ENCODE data around the gene ERC2. TPM values are rescaled to one million over a fixed set of nuclear protein-coding genes. Genes with fewer than 3 reads are reported as not detected.

The ERC2 gene
- polyA plus RNA-seq, 3 donors: not detected

DNA sequence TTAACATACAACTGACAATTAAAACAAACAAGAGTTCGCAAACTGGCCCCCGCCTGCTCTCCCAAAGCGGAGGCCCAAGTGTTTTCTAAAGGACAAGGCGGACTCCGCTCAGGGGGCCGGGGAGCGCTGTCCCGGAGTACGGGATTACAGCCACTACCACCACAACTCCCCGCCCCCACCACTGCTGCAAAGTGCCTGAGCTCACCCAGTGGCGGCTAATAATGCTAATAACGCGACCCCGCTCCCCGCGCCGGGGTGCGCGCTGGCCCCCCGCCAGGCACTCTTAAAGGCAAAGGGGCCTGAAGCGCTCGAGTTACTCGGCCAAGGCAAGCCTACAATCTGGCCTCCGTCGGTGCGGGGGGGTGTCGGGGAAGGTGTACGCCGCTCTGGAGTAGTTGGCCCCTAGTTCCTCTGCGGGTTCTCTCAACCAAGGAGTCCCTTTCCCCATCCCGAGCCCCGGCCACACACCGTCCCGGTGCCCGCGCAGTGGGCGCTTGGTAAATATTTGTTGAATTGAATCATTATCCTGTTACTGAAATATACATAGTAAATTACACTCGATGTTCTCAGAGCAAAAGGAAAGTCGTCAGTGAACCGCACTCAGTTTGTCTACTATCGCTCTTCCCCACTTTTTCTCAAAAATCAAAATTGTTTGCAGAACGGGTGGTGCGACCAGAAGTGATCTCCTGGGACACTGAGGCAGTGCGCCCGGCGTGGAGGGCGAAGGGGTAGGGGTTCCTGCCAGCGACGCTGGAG lies 982.0 kb downstream of the ERC2 start:
- 3% methylated on average over 28 of the region's 49 CpGs for WGBS (ENCODE audit: insufficient coverage)
- no peak for DNase-seq
- TF ChIP-seq, protein P1, sequence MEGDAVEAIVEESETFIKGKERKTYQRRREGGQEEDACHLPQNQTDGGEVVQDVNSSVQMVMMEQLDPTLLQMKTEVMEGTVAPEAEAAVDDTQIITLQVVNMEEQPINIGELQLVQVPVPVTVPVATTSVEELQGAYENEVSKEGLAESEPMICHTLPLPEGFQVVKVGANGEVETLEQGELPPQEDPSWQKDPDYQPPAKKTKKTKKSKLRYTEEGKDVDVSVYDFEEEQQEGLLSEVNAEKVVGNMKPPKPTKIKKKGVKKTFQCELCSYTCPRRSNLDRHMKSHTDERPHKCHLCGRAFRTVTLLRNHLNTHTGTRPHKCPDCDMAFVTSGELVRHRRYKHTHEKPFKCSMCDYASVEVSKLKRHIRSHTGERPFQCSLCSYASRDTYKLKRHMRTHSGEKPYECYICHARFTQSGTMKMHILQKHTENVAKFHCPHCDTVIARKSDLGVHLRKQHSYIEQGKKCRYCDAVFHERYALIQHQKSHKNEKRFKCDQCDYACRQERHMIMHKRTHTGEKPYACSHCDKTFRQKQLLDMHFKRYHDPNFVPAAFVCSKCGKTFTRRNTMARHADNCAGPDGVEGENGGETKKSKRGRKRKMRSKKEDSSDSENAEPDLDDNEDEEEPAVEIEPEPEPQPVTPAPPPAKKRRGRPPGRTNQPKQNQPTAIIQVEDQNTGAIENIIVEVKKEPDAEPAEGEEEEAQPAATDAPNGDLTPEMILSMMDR (IDR thresholded peaks at IDR 0.05): no peak
- intact Hi-C loops (cut with micrococcal nuclease): loop anchor here (5.0 to 10.0 kb wide), 3 partner anchors 236 to 766 kb away; no protein-coding TSS in a partner anchor
- Histone ChIP-seq H3K79me2 (ENCODE audit: insufficient read depth, low read length) (no peaks in the 10 kb centered on the region), H3K9me3 (replicated peaks in 1 of 2; ENCODE audit: control insufficient read depth in 1 of 2, insufficient read depth in 1 of 2, low read length in 2 of 2) (peaks cover 0 to 52% of the 10 kb centered on the region in 2 donors), H3K4me2 (replicated peaks; ENCODE audit: extremely low read depth, low read length, poor library complexity, severe bottlenecking) (peak overlapping the region; percentile 63), H2AFZ (ENCODE audit: insufficient read depth, low read depth, low read length, poor library complexity, severe bottlenecking) (no peak overlapping the region), H3K4me1 (ENCODE audit: control insufficient read depth in 1 of 2, insufficient read depth in 2 of 2, low read length in 2 of 2) (peaks cover 12 to 14% of the 10 kb centered on the region in 2 donors), H3K36me3 (replicated peaks in 1 of 2; ENCODE audit: control insufficient read depth in 1 of 2, insufficient read depth in 2 of 2, low read length in 2 of 2) (no peaks in the 10 kb centered on the region), H3K4me3 (replicated peaks in 1 of 3; ENCODE audit: low read depth in 2 of 3, low read length in 3 of 3) (peak overlapping the region in 1 of 3 experiments; percentile 68), H3K27me3 (ENCODE audit: control insufficient read depth in 2 of 2, insufficient read depth in 2 of 2, low read length in 2 of 2) (peaks cover 81 to 98% of the 10 kb centered on the region in 2 donors), H3K27ac (ENCODE audit: low read depth in 1 of 2, low read length in 2 of 2) (no peak overlapping the region), H4K20me1 (ENCODE audit: insufficient read depth, low read length) (no peaks in the 10 kb centered on the region), H3K9ac (ENCODE audit: insufficient read depth, low read length, poor library complexity, severe bottlenecking) (no peak overlapping the region)
- Mint-ChIP-seq H3K36me3 (peaks cover 2 to 7% of the 10 kb centered on the region in 2 donors), H3K27me3 (ENCODE audit: low read depth in 3 of 3) (peaks cover 95 to 99% (median 96%) of the 10 kb centered on the region in 3 donors), H3K4me3 (peak overlapping the region in 1 of 2 donors; percentile 94), H3K4me1 (peaks cover 30% of the 10 kb centered on the region), H3K27ac (peak overlapping the region in 1 of 7 donors; percentile 75), H3K9me3 (peaks cover 0 to 25% (median 14%) of the 10 kb centered on the region in 7 donors)

DNA sequence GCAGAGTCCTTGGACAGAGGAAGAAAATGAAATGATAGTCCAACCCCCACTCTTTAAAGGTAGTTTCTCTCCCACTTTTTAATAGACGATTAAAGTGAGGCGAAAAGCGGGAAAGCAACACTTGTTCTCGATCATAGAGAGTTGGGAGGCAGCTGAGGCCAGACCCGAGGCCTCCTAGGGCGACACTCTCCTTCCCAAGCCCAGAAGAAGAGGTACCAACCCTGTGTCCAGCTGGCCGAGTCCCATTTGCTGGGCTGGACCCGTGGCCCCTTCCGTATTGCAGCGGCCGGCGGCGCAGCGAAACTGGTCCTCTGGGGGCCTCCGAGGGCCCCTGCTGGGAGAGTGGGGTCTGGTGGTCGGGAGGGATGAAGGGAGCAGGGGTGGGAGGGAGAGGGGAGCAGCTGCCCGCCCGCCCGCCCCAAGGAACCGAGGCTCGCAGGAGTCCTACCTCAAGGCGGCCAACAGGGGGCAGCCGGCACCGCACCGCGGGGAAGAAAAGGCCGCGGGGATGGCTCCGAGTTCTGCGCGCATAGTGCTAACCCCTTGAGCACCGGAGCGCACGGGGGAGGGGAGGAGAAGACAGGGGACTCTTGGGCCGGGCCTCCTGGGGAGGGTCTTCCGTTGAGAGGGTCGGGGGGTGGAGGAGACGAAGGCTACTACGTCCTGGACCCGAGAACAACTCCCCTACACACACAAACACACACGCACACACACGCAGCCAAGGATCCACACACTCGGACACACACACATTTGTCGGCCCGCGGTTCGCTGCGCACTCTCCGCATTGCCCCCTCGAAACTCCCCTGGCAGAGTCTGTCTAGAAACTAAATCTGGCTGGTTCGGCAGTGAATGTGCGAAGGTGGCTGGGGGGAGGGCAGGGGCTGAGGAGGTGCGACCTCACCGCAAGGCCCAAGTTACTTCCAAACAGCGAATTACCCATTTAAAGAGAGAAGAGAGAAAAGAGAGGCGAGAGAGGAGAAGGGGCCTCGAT lies 983.2 kb downstream of the ERC2 start:
- H4K20me1 ChIP-seq (ENCODE audit: insufficient read depth, low read length): no peaks in the 10 kb centered on the region
- peak; percentile 18 to 50 (median 37) for DNase-seq
- peak overlapping the region in 2 of 7 donors; percentile 11 to 73 for H3K27ac Mint-ChIP-seq
- H3K4me2 ChIP-seq (replicated peaks; ENCODE audit: extremely low read depth, low read length, poor library complexity, severe bottlenecking): peak overlapping the region; percentile 31
- H3K4me1 Mint-ChIP-seq: peaks cover 30% of the 10 kb centered on the region
- intact Hi-C loops (cut with micrococcal nuclease): loop anchor here (5.0 to 10.0 kb wide), 3 partner anchors 237 to 767 kb away; no protein-coding TSS in a partner anchor
- TF ChIP-seq, protein P1 (IDR thresholded peaks at IDR 0.05): peak; percentile 80
- peaks cover 82 to 98% of the 10 kb centered on the region in 2 donors for H3K27me3 ChIP-seq (ENCODE audit: control insufficient read depth in 2 of 2, insufficient read depth in 2 of 2, low read length in 2 of 2)
- H3K4me3 Mint-ChIP-seq: peak overlapping the region in 1 of 2 donors; percentile 85
- peaks cover 0 to 25% (median 14%) of the 10 kb centered on the region in 7 donors for H3K9me3 Mint-ChIP-seq
- no peaks in the 10 kb centered on the region for H3K36me3 ChIP-seq (replicated peaks in 1 of 2; ENCODE audit: control insufficient read depth in 1 of 2, insufficient read depth in 2 of 2, low read length in 2 of 2)
- H3K79me2 ChIP-seq (ENCODE audit: insufficient read depth, low read length): no peaks in the 10 kb centered on the region
- H3K4me1 ChIP-seq (ENCODE audit: control insufficient read depth in 1 of 2, insufficient read depth in 2 of 2, low read length in 2 of 2): peaks cover 12 to 14% of the 10 kb centered on the region in 2 donors
- H3K27ac ChIP-seq (ENCODE audit: low read depth in 1 of 2, low read length in 2 of 2): no peak overlapping the region
- peaks cover 2 to 7% of the 10 kb centered on the region in 2 donors for H3K36me3 Mint-ChIP-seq
- H3K4me3 ChIP-seq (replicated peaks in 1 of 3; ENCODE audit: low read depth in 2 of 3, low read length in 3 of 3): no peak overlapping the region
- 2% methylated on average over 29 of the region's 57 CpGs for WGBS (ENCODE audit: insufficient coverage)
- H3K27me3 Mint-ChIP-seq (ENCODE audit: low read depth in 3 of 3): peaks cover 92 to 97% (median 94%) of the 10 kb centered on the region in 3 donors
- H2AFZ ChIP-seq (ENCODE audit: insufficient read depth, low read depth, low read length, poor library complexity, severe bottlenecking): peak overlapping the region; percentile 29
- H3K9me3 ChIP-seq (replicated peaks in 1 of 2; ENCODE audit: control insufficient read depth in 1 of 2, insufficient read depth in 1 of 2, low read length in 2 of 2): peaks cover 0 to 56% of the 10 kb centered on the region in 2 donors
- H3K9ac ChIP-seq (ENCODE audit: insufficient read depth, low read length, poor library complexity, severe bottlenecking): no peak overlapping the region

Data from CD14-positive monocyte (primary cell).